Parathyroid adenoma (tissue), 2 donors: ENCODE results near the gene GSTK1.

Experiments
- H2AFZ ChIP-seq: fragments of 300-600 bp; sonication (generic); one replicate; pipeline ENCODE4 v1.7.0; 2017; ENCODE audit warnings: antibody characterized with exemption, mild to moderate bottlenecking
- H3K27ac ChIP-seq: fragments of 300-600 bp; sonication (generic); one replicate; pipeline ENCODE4 v1.7.0; 2017
- H3K27me3 ChIP-seq: fragments of 300-600 bp; sonication (generic); one replicate; pipeline ENCODE4 v1.7.0; 2017; ENCODE audit warnings: low read length; ENCODE audit not compliant: control insufficient read depth, insufficient read depth
- H3K36me3 ChIP-seq: fragments of 300-600 bp; sonication (generic); one replicate; pipeline ENCODE4 v1.7.0; 2017; ENCODE audit warnings: low read length; ENCODE audit not compliant: control insufficient read depth, insufficient read depth
- H3K4me1 ChIP-seq: fragments of 300-600 bp; sonication (generic); one replicate; pipeline ENCODE4 v1.7.0; 2017; ENCODE audit warnings: control low read depth
- H3K4me2 ChIP-seq: fragments of 300-600 bp; sonication (generic); one replicate; pipeline ENCODE4 v1.7.0; 2017; ENCODE audit warnings: low read length
- H3K4me3 ChIP-seq: fragments of 300-600 bp; sonication (generic); one replicate; pipeline ENCODE4 v1.7.0; 2017; ENCODE audit warnings: low read depth, low read length
- H3K79me2 ChIP-seq: fragments of 300-600 bp; sonication (generic); one replicate; pipeline ENCODE4 v1.7.0; 2017; ENCODE audit warnings: control low read depth
- H3K9ac ChIP-seq: fragments of 300-600 bp; sonication (generic); one replicate; pipeline ENCODE4 v1.7.0; 2017; ENCODE audit warnings: mild to moderate bottlenecking
- H3K9me3 ChIP-seq: fragments of 300-600 bp; sonication (generic); one replicate; pipeline ENCODE4 v1.7.0; 2017; ENCODE audit warnings: low read length; ENCODE audit not compliant: control insufficient read depth
- CTCF ChIP-seq: fragments of 300-600 bp; sonication (generic); IDR thresholded peaks from one replicate; pipeline ENCODE4 v1.7.0; 2017; ENCODE audit warnings: antibody characterized with exemption, mild to moderate bottlenecking
- donor health status: primary hyperparathyroidism.

GSTK1 gene

GRCh38 chr7:143308632-143309031, 45.4 kb downstream of the GSTK1 start:
- Histone ChIP-seq H3K79me2 (no peaks in the 10 kb centered on the region), H3K4me2 (no peak overlapping the region), H3K27me3 (no peaks in the 10 kb centered on the region), H3K27ac (no peak overlapping the region), H3K9me3 (no peaks in the 10 kb centered on the region), H3K36me3 (no peaks in the 10 kb centered on the region), H2AFZ (no peak overlapping the region), H3K9ac (no peak overlapping the region), H3K4me1 (no peaks in the 10 kb centered on the region), H3K4me3 (no peak overlapping the region)
- TF ChIP-seq CTCF: no peak

- H3K4me3 ChIP-seq: no peak overlapping the region
- H3K4me1 ChIP-seq: peaks cover 6% of the 10 kb centered on the region
- H3K36me3 ChIP-seq: no peaks in the 10 kb centered on the region
- H3K4me2 ChIP-seq: no peak overlapping the region
- no peak for TF ChIP-seq CTCF
- no peak overlapping the region for H3K27ac ChIP-seq
- H3K9me3 ChIP-seq: no peaks in the 10 kb centered on the region
- H2AFZ ChIP-seq: no peak overlapping the region
- no peaks in the 10 kb centered on the region for H3K27me3 ChIP-seq
- no peaks in the 10 kb centered on the region for H3K79me2 ChIP-seq
- H3K9ac ChIP-seq: no peak overlapping the region
Observed at GRCh38 chr7:143314127-143314526, 50.9 kb downstream of the GSTK1 start.

GRCh38 chr7:143315776-143316175, 52.5 kb downstream of the GSTK1 start, which contains the start of gene CLCN1:
TSS of gene CLCN1 (plus strand) at chr7:143316111. CDS start at chr7:143316213, 102 bp downstream.
- Histone ChIP-seq H3K4me3 (no peak within 1 kb of the TSS), H3K27me3 (no peaks in the 10 kb centered on the region), H3K9ac (no peak within 1 kb of the TSS), H3K27ac (no peak within 1 kb of the TSS), H3K79me2 (no peaks in the 10 kb centered on the region), H3K9me3 (no peaks in the 10 kb centered on the region), H3K36me3 (no peaks in the 10 kb centered on the region), H3K4me2 (no peak within 1 kb of the TSS), H2AFZ (no peak within 1 kb of the TSS), H3K4me1 (peaks cover 6% of the 10 kb centered on the region)
- no peak for TF ChIP-seq CTCF

GRCh38 chr7:143316492-143316891, 53.3 kb downstream of the GSTK1 start:
- H3K4me3 ChIP-seq: no peak overlapping the region
- no peak overlapping the region for H3K9ac ChIP-seq
- H3K4me2 ChIP-seq: no peak overlapping the region
- H3K9me3 ChIP-seq: no peaks in the 10 kb centered on the region
- H3K27me3 ChIP-seq: no peaks in the 10 kb centered on the region
- no peaks in the 10 kb centered on the region for H3K79me2 ChIP-seq
- H3K4me1 ChIP-seq: peaks cover 6% of the 10 kb centered on the region
- H3K36me3 ChIP-seq: no peaks in the 10 kb centered on the region
- H2AFZ ChIP-seq: no peak overlapping the region
- no peak overlapping the region for H3K27ac ChIP-seq
- no peak for TF ChIP-seq CTCF

GRCh38 chr7:143318661-143319060, 55.4 kb downstream of the GSTK1 start:
- H3K79me2 ChIP-seq: no peaks in the 10 kb centered on the region
- peak overlapping the region; percentile 34 for H3K27ac ChIP-seq
- peaks cover 6% of the 10 kb centered on the region for H3K4me1 ChIP-seq
- peak overlapping the region; percentile 84 for H2AFZ ChIP-seq
- no peak overlapping the region for H3K9ac ChIP-seq
- TF ChIP-seq CTCF: no peak
- H3K9me3 ChIP-seq: no peaks in the 10 kb centered on the region
- H3K27me3 ChIP-seq: no peaks in the 10 kb centered on the region
- no peaks in the 10 kb centered on the region for H3K36me3 ChIP-seq
- no peak overlapping the region for H3K4me2 ChIP-seq
- no peak overlapping the region for H3K4me3 ChIP-seq
